D721Med (cell line): ENCODE data around the gene TNFAIP2.
"Not testable (repeated sequence)": the region's sequence is repeated elsewhere in the genome, so short reads cannot be mapped to it uniquely, and the experiment has no call there.

Source experiments
- DNase-seq: peaks from one replicate; pipeline ENCODE4 v3.0.0; 2011; ENCODE audit warnings: low spot score; ENCODE audit not compliant: insufficient read length
- FAIRE-seq: peaks from 2 replicates; lab custom pipeline; 2011; peaks lifted over from hg19 to GRCh38; lab: Jason Lieb, UNC
- TF ChIP-seq, protein P1 (sequence below): IDR thresholded peaks from 2 replicates; pipeline ENCODE4 v1.5.1; 2012; ENCODE audit warnings: mild to moderate bottlenecking, control low read depth; ENCODE audit not compliant: insufficient read depth; ENCODE audit errors: missing control alignments

The TNFAIP2 gene

DNA sequence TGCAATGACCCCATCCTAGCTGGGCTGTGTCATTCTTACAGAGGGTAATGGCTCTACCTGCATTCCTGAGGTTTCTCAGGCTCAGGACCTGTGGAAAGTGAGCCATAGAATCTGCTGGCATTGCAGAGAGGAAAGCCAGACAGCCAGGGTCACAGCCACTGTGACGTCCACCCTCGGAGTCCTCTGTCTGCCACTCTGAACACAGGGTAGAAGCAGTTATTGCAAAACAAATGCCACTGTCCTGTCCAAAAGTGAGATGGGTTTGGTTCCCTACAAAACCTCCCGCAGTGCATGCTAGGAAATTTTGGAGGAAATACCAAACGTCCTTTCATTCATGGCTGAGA lies 37.8 kb downstream of the TNFAIP2 start:
- FAIRE-seq = no peak
- no peak for DNase-seq
- TF ChIP-seq, protein P1, sequence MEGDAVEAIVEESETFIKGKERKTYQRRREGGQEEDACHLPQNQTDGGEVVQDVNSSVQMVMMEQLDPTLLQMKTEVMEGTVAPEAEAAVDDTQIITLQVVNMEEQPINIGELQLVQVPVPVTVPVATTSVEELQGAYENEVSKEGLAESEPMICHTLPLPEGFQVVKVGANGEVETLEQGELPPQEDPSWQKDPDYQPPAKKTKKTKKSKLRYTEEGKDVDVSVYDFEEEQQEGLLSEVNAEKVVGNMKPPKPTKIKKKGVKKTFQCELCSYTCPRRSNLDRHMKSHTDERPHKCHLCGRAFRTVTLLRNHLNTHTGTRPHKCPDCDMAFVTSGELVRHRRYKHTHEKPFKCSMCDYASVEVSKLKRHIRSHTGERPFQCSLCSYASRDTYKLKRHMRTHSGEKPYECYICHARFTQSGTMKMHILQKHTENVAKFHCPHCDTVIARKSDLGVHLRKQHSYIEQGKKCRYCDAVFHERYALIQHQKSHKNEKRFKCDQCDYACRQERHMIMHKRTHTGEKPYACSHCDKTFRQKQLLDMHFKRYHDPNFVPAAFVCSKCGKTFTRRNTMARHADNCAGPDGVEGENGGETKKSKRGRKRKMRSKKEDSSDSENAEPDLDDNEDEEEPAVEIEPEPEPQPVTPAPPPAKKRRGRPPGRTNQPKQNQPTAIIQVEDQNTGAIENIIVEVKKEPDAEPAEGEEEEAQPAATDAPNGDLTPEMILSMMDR = no peak

DNA sequence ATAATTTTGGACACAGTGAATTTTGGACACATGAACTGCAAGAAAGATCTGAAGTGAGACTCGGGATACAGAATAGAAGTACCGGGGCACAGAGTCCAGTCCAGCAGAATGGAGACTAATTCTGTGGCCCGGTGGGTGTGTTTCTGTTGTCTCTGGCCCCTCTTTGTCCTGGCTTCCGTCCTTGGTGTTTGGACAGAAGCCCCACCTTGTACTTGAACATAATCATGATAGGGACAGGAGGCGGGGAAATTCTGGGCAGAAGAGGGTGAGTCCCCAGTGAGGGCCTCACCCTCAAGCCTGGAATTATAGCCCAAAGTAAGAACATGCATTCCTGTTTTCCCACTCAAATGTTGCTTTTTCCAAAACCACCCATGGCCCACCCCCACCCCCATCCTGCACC lies 39.9 kb downstream of the TNFAIP2 start:
- TF ChIP-seq, protein P1 = no peak
- FAIRE-seq (no peak), DNase-seq (no peak)

- DNase-seq = no peak
- TF ChIP-seq, protein P1 = no peak
- FAIRE-seq = no peak
Measured at GRCh38 chr14:103164006-103164405, 40.7 kb downstream of the TNFAIP2 start.

GRCh38 chr14:103164779-103165178 lies 41.5 kb downstream of the TNFAIP2 start:
- TF ChIP-seq, protein P1 = no peak
- no peak for FAIRE-seq
- DNase-seq = no peak

GRCh38 chr14:103165323-103165722 lies 42.1 kb downstream of the TNFAIP2 start:
- DNase-seq = no peak
- no peak for FAIRE-seq
- TF ChIP-seq, protein P1 = no peak

- TF ChIP-seq, protein P1 = no peak
- FAIRE-seq (no peak), DNase-seq (no peak)
Measured at GRCh38 chr14:103169954-103170353, 46.7 kb downstream of the TNFAIP2 start.

DNA sequence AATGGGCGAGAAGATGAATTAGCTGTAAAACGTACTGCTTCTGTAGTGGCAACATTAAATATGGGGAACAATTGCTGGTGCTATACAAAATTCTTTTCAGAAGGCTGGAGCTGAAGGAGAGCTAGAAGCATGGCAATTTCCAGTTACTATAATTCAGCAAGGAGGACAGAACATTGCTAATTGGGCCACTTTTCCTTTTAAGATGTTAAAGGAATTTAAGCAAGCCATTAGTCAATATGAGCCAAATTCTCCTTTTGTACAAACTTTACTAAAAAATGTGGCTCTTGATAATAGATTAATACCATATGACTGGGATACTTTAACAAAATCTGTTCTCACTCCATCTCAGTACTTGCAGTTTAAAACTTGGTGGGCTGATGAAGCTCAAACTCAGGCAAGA lies 47.9 kb downstream of the TNFAIP2 start:
- FAIRE-seq, DNase-seq: not testable (repeated sequence)

DNA sequence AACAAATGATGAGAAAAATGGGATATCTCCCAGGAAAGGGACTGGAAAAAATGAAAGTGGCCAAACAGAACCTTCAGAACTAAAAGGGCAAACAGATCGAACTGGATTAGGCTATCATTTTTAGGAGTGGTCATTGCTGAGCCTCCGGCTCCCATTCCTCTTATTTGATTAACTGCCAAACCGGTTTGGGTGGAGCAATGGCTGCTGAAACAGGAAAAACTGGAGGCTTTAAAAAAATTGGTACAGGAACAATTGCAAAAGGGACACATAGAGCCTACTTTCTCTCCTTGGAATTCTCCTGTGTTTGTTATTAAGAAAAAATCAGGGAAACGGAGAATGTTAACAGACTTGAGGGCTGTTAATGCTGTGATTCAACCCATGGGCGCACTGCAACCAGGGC lies 49.7 kb downstream of the TNFAIP2 start:
- TF ChIP-seq, protein P1 = no peak
- no peak for DNase-seq
- FAIRE-seq = no peak

DNA sequence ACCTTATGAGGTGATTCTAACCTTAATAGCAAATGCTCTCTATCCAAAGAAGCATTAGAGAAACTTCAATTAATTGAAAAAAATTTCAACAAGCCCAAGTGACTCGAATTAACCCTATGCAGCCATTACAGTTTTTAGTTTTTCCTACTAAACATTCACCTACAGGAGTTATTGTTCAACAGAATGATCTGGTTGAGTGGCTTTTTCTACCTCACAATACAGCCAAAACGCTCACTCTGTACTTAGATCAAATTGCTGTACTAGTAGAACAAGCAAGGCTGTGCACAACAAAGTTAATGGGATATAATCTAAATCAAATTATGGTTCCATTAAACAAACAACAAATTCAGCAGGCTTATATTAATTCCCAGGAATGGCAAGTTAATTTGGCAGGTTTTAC lies 50.6 kb downstream of the TNFAIP2 start:
- DNase-seq, FAIRE-seq: not testable (repeated sequence)

GRCh38 chr14:103176176-103176575 lies 52.9 kb downstream of the TNFAIP2 start:
- not testable (repeated sequence) for FAIRE-seq, DNase-seq
